ENCODE results near the gene SH3PXD2A.

The SH3PXD2A gene

GRCh38 chr10:103712146-103712545 is 143.2 kb downstream of the SH3PXD2A start:
- no peak for DNase-seq
- no peak for TF ChIP-seq CTCF (IDR thresholded peaks at IDR 0.05)
- H3K27me3 ChIP-seq, result no peaks in the 10 kb centered on the region
- H3K9me3 ChIP-seq, result no peaks in the 10 kb centered on the region
- intact Hi-C loops (cut with DNase I; ENCODE audit: low total_unique reads), result loop anchor here (2.0 kb wide), 1 partner anchor 147 kb away; no protein-coding TSS in a partner anchor
- no peak overlapping the region for H3K4me3 ChIP-seq
- H3K36me3 ChIP-seq, result no peaks in the 10 kb centered on the region
- peaks cover 0 to 14% (median 0%) of the 10 kb centered on the region in 4 donors for H3K4me1 ChIP-seq
- H3K27ac ChIP-seq, result no peak overlapping the region

GRCh38 chr10:103711351-103711994 is 143.9 kb downstream of the SH3PXD2A start:
- Histone ChIP-seq H3K36me3 (no peaks in the 10 kb centered on the region), H3K4me3 (no peak overlapping the region), H3K9me3 (no peaks in the 10 kb centered on the region), H3K27ac (no peak overlapping the region), H3K4me1 (peaks cover 0 to 11% (median 0%) of the 10 kb centered on the region in 4 donors), H3K27me3 (no peaks in the 10 kb centered on the region)
- no peak for DNase-seq
- TF ChIP-seq CTCF (IDR thresholded peaks at IDR 0.05), result no peak
- intact Hi-C loops (cut with DNase I; ENCODE audit: low total_unique reads), result no loop called here

- no peaks in the 10 kb centered on the region for H3K27me3 ChIP-seq
- no peaks in the 10 kb centered on the region for H3K36me3 ChIP-seq
- H3K9me3 ChIP-seq, result no peaks in the 10 kb centered on the region
- H3K27ac ChIP-seq, result no peak overlapping the region
- peaks cover 0 to 11% (median 0%) of the 10 kb centered on the region in 4 donors for H3K4me1 ChIP-seq
- no peak for TF ChIP-seq CTCF (IDR thresholded peaks at IDR 0.05)
- intact Hi-C loops (cut with DNase I; ENCODE audit: low total_unique reads), result no loop called here
- H3K4me3 ChIP-seq, result no peak overlapping the region
- DNase-seq, result no peak
These were observed 144.9 kb downstream of the SH3PXD2A start for GRCh38 chr10:103710490-103710889.

GRCh38 chr10:103709341-103709920 is 145.9 kb downstream of the SH3PXD2A start:
- intact Hi-C loops (cut with DNase I; ENCODE audit: low total_unique reads), result no loop called here
- no peak for TF ChIP-seq CTCF (IDR thresholded peaks at IDR 0.05)
- DNase-seq, result no peak

GRCh38 chr10:103708627-103709288 is 146.6 kb downstream of the SH3PXD2A start:
- Histone ChIP-seq H3K27ac (no peak overlapping the region), H3K4me3 (no peak overlapping the region), H3K27me3 (no peaks in the 10 kb centered on the region), H3K4me1 (peaks cover 0 to 11% (median 0%) of the 10 kb centered on the region in 4 donors), H3K9me3 (no peaks in the 10 kb centered on the region), H3K36me3 (no peaks in the 10 kb centered on the region)
- no peak for DNase-seq
- intact Hi-C loops (cut with DNase I; ENCODE audit: low total_unique reads), result no loop called here
- TF ChIP-seq CTCF (IDR thresholded peaks at IDR 0.05), result no peak

More at GRCh38 chr10:103709341-103709920, 145.9 kb downstream of the SH3PXD2A start:
- H3K4me3 ChIP-seq, result no peak overlapping the region
- H3K36me3 ChIP-seq, result no peaks in the 10 kb centered on the region
- H3K27me3 ChIP-seq, result no peaks in the 10 kb centered on the region
- no peaks in the 10 kb centered on the region for H3K9me3 ChIP-seq
- H3K4me1 ChIP-seq, result peaks cover 0 to 11% (median 0%) of the 10 kb centered on the region in 4 donors
- no peak overlapping the region for H3K27ac ChIP-seq

Data from tibial artery (tissue), 4 donors.